Spleen (tissue), 7 donors: ENCODE results near the gene MCUR1.

Source experiments
- POLR2A ChIP-seq, 3 donors: fragments of 450-650 bp; IDR thresholded peaks; one replicate each; pipeline ENCODE4 v1.5.1; 2017; ENCODE audit warnings: antibody characterized with exemption in 3 of 3, mild to moderate bottlenecking in 1 of 3
- POLR2AphosphoS5 ChIP-seq, 3 donors: sonication (generic); formaldehyde crosslinking; IDR thresholded peaks; one replicate each; pipeline ENCODE4 v1.5.1; 2017; ENCODE audit warnings: antibody characterized with exemption in 3 of 3
- TF ChIP-seq, protein P1 (sequence below), 11 experiments: fragments of 200-600 bp in 7 of 11; fragments of 450-650 bp in 4 of 11; sonication (generic) in 4 of 11; IDR thresholded peaks in 8 of 11; conservative IDR thresholded peaks in 3 of 11; 1 replicate in 7 of 11; 2 replicates in 4 of 11; pipeline versions ENCODE4 v1.4.0 to v1.8.0; 2016 to 2021; ENCODE audit warnings: antibody characterized with exemption in 11 of 11, inconsistent platforms in 4 of 11, mild to moderate bottlenecking in 1 of 11
- donor health status: DM: no; HTN: no; CAD: no; lungs with moderate emphysema.
- donor health status: DM: no; HTN: no; CAD: no.
- donor health status: DM: no; HTN: no; CAD: no.

DNA sequence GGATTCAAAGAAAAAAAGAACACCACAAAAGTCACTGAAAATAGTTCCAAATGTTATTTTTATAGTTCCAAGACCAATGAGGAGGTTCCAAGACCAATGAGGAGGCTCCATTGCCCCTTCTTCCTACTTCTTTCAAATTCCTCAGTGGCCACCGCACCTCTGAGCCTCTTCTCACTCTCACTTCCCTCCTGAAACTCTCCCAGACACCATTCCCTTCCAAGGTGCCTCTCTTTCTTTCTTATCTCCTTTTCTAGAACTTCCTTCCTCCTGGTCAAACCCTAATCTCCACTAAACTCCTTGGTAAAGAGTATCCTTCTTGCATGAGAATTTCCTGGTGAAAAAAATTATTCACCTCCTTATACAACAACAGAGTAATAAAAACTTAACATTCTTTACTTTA is 20.4 kb upstream of the MCUR1 start:
- TF ChIP-seq, protein P1, sequence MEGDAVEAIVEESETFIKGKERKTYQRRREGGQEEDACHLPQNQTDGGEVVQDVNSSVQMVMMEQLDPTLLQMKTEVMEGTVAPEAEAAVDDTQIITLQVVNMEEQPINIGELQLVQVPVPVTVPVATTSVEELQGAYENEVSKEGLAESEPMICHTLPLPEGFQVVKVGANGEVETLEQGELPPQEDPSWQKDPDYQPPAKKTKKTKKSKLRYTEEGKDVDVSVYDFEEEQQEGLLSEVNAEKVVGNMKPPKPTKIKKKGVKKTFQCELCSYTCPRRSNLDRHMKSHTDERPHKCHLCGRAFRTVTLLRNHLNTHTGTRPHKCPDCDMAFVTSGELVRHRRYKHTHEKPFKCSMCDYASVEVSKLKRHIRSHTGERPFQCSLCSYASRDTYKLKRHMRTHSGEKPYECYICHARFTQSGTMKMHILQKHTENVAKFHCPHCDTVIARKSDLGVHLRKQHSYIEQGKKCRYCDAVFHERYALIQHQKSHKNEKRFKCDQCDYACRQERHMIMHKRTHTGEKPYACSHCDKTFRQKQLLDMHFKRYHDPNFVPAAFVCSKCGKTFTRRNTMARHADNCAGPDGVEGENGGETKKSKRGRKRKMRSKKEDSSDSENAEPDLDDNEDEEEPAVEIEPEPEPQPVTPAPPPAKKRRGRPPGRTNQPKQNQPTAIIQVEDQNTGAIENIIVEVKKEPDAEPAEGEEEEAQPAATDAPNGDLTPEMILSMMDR (IDR thresholded peaks at IDR 0.05 in 8 of 11, conservative IDR thresholded peaks at IDR 0.05 in 3 of 11), result no peak
- TF ChIP-seq POLR2A (IDR thresholded peaks at IDR 0.05), result no peak
- TF ChIP-seq POLR2AphosphoS5 (IDR thresholded peaks at IDR 0.05), result no peak
